T-helper 1 cell treated with Interleukin-12 subunit alpha and Interleukin-12 subunit beta and Interleukin-4 antibody, amounts not matched to agents 30 μg/mL and 1 μg/mL, for 36 hours (primary cell): ENCODE measurements around the gene F7.
A peak's percentile ranks its signal among the peaks of the same experiment; 100 is the strongest.

Experiments used
- H3K27ac Mint-ChIP-seq: one replicate; pipeline ENCODE4 v1.8.0; 2021; ENCODE audit warnings: mild to moderate bottlenecking, mixed read lengths
- H3K27me3 Mint-ChIP-seq: one replicate; pipeline ENCODE4 v1.8.0; 2021; ENCODE audit warnings: low read depth, mixed read lengths
- H3K36me3 Mint-ChIP-seq: one replicate; pipeline ENCODE4 v1.8.0; 2021; ENCODE audit warnings: low read depth, mixed read lengths
- H3K4me1 Mint-ChIP-seq: one replicate; pipeline ENCODE4 v1.8.0; 2021; ENCODE audit warnings: low read depth, mixed read lengths
- H3K4me3 Mint-ChIP-seq: one replicate; pipeline ENCODE4 v1.8.0; 2021; ENCODE audit warnings: mild to moderate bottlenecking, moderate library complexity, mixed read lengths
- H3K9me3 Mint-ChIP-seq: one replicate; pipeline ENCODE4 v1.8.0; 2021; ENCODE audit warnings: mixed read lengths

F7 gene

DNA sequence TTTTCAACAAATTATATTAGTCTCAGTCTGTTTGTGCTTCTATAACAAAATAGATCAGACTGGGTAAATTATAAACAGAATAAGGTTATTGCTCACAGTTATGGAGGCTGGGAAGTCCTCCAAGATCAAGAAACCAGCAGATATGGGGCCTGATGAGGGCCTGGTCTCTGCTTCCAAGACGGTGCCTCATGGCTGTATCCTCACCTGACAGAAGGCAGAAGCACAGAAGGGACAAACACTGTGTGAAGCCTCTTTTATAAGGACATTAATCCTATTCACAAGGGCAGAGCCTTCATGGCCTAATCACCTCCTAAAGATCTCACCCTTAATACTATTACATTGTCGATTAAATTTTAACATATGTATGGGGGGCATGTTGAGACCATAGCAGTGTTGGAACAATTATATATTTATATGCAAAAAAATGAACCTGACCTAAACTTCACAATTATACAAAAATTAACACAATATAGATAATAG is 29.7 kb downstream of the F7 start:
- Mint-ChIP-seq H3K27me3 (peaks cover 48% of the 10 kb centered on the region), H3K4me1 (no peaks in the 10 kb centered on the region), H3K27ac (no peak overlapping the region), H3K9me3 (peaks cover 3% of the 10 kb centered on the region), H3K4me3 (no peak overlapping the region), H3K36me3 (no peaks in the 10 kb centered on the region)

DNA sequence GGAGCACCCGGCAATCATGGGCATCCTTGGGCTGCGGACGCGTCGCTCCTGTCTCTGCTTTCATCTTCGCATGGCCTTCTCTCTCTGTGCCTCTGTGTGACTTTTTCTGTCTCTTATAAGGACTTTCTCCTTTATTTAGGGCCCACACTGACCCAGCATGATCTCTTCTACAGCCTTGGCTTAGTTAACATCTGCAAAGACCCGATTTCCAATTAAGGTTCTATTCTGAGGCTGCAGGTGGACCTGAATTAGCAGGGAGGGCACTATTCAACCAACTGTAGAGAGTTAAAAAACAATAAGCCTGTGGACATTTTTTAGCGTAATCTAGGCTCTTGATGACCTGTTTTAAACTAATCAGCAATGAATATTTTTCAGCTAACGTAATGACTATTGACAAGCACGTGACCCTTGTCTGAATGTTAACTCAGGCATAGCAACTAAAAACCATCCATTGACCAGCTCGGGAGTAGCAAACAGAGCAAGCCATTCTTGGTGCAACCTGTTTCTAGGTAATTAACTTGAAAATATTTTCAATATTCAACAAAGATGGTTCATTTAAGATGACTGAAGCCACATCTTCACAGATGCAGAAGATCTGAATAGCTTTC is 32.2 kb downstream of the F7 start:
- no peaks in the 10 kb centered on the region for H3K36me3 Mint-ChIP-seq
- no peak overlapping the region for H3K27ac Mint-ChIP-seq
- H3K9me3 Mint-ChIP-seq, result peaks cover 3% of the 10 kb centered on the region
- H3K27me3 Mint-ChIP-seq, result peaks cover 33% of the 10 kb centered on the region
- no peak overlapping the region for H3K4me3 Mint-ChIP-seq
- no peaks in the 10 kb centered on the region for H3K4me1 Mint-ChIP-seq

DNA sequence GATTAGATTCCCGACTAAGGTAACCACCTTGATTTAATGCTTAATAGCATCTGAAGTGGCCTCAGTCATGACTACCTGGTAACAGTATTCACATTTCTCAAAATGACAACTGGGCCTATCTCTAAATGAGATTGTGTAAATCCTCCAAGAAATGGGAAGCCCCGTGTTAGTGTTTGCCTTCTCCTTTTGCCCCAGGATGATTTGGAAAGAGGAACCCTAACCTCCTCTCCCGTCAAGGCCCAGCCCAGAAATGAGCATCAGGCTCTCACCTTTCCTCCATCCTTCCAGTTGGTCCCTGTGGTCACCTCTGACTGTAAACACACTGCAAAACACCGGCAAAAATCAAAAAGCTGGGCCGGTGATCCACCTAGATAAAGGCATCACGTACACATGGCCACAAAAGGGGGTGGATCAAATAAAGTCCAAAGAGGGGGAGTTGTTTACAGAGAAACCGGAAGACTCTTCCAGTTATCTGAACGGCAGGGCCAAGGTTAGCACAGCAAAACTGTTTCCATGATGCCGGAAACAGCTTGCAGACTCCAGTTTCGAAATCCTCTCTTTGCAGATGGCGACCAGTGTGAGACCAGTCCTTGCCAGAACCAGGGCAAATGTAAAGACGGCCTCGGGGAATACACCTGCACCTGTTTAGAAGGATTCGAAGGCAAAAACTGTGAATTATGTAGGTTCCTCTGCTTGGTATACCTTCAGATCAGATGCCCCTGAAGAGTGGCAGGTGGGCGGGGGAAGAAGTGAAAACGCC is 33.4 kb downstream of the F7 start:
- H3K4me1 Mint-ChIP-seq, result no peaks in the 10 kb centered on the region
- no peaks in the 10 kb centered on the region for H3K9me3 Mint-ChIP-seq
- no peaks in the 10 kb centered on the region for H3K36me3 Mint-ChIP-seq
- no peak overlapping the region for H3K4me3 Mint-ChIP-seq
- H3K27me3 Mint-ChIP-seq, result peaks cover 21% of the 10 kb centered on the region
- H3K27ac Mint-ChIP-seq, result no peak overlapping the region

DNA sequence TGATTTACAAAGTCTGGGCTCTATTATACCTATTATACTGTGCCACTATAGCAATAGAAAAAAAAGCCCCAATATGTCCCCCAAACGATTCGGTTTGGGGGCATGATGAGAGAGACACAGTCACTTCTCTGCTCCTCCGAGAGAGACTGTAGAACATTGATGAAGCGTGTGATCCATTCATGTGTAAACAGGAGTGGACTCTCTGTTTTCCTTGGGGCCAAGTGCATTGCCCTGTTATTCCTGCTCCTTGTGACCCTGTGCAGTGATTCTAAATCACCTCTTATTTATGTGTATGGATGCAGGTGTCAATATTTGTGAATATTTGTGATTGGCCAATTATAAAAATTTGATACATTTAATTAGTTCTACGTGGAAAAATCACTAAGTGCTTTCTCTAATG is 34.0 kb downstream of the F7 start:
- Mint-ChIP-seq H3K4me3 (no peak overlapping the region), H3K27me3 (peaks cover 16% of the 10 kb centered on the region), H3K4me1 (no peaks in the 10 kb centered on the region), H3K27ac (no peak overlapping the region), H3K36me3 (no peaks in the 10 kb centered on the region), H3K9me3 (no peaks in the 10 kb centered on the region)

DNA sequence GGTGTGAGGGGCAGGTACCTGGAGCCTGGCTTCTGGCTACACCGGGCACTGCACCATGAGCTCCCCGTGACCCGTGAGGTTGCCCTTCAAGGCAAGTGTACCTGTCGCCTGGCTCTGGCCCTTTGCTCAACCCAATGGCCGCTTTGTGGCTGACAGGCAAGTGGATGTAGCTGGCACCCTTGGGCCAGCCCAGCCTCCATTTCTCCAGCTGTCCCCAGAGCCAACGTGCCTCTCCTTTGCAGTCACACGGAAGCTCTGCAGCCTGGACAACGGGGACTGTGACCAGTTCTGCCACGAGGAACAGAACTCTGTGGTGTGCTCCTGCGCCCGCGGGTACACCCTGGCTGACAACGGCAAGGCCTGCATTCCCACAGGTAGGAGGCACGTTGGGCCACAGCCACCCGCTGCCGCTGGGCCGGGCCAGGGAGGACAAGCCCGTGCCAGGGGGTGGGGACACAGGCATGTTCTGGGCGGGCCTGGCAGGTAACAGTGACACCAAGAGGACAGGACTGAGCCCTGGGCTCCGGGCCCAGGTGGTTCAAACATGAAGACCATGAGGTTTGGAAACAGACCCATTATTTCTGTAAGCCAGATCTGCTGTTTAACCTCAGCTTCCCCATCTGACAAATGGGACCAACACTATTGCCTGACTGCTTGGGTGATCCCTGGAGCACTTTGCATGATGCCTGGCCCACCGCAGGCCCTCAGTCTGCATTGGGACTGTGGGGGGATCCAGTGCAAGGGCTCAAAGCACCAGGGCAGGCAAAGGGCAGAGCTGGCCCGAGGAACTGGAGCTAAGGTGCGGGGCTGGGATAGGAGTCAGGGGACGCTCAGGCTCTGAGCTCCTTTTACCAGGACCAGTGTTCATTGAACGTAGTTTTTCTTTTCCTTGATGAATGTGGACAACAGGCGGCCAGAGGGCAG is 35.3 kb downstream of the F7 start:
- Mint-ChIP-seq H3K4me1 (no peaks in the 10 kb centered on the region), H3K9me3 (no peaks in the 10 kb centered on the region), H3K4me3 (no peak overlapping the region), H3K27ac (no peak overlapping the region), H3K27me3 (peaks cover 12% of the 10 kb centered on the region), H3K36me3 (no peaks in the 10 kb centered on the region)

DNA sequence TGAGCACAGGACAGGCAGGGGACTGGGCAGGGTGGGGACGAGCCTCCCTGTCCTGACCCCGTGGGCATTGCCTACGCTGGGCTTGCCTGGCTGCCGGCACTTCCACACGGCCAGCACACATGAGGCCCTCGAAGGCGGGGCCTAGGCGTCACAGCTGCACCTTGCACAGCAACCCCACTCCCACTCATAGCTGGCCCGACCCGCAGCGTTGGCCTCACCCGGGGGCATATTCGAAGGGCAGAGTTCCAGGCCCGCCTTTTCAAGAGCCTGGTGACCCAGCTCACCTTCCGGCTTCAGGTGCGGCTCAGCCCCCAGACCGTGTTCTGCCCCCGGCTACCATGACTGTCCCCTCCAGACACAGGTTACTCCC is 36.0 kb downstream of the F7 start:
- Mint-ChIP-seq H3K4me3 (no peak overlapping the region), H3K27ac (no peak overlapping the region), H3K4me1 (no peaks in the 10 kb centered on the region), H3K9me3 (no peaks in the 10 kb centered on the region), H3K36me3 (no peaks in the 10 kb centered on the region), H3K27me3 (peaks cover 11% of the 10 kb centered on the region)

DNA sequence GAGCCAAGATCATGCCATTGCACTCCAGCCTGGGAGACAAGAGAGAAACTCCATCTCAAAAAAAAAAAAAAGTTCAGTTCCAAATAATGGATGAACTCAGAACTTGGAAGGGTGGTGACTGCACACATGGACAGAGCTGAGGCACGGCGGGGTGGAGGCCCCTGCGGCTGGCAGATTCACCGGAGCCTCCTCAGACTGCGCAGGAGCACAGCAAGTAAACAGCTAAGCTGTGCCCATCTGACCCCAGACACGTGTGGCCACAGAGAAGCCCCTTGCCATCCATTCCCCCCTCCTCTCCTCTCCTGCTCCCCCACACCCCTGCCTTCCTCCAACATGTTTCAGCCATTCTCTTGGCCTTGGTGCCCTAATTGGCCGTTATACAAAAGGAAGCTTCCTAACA is 37.3 kb downstream of the F7 start:
- Mint-ChIP-seq H3K4me3 (no peak overlapping the region), H3K9me3 (no peaks in the 10 kb centered on the region), H3K27ac (no peak overlapping the region), H3K27me3 (peaks cover 10% of the 10 kb centered on the region), H3K36me3 (no peaks in the 10 kb centered on the region), H3K4me1 (no peaks in the 10 kb centered on the region)

DNA sequence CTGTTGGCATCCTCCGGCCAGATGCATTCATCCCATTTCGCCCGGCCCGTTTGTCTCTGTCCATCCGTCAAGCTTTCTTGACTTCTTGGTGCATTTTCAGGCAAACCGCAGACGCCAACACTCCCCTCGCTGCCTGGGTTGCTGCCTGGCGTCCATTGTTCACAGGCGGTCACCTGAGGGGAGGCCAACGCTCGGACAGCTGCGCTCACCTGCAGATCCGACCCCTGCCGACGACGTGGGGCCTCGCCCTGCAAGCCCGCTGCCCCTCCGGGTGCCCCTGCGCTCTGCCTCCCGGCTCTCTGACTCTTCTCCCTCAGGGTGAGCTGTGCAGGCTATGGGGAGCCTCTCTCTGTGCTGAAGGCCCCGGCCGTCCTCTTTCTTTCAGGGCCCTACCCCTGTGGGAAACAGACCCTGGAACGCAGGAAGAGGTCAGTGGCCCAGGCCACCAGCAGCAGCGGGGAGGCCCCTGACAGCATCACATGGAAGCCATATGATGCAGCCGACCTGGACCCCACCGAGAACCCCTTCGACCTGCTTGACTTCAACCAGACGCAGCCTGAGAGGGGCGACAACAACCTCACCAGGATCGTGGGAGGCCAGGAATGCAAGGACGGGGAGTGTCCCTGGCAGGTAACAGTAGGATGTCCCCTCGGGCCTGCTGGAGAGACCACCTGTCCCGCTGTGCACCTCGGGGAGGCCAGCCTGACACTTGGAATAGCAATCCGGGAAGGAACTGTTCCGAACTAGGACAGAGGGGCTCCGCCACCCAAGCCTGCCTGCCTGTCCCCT is 38.1 kb downstream of the F7 start:
- H3K27me3 Mint-ChIP-seq, result peaks cover 9% of the 10 kb centered on the region
- H3K36me3 Mint-ChIP-seq, result no peaks in the 10 kb centered on the region
- H3K4me1 Mint-ChIP-seq, result no peaks in the 10 kb centered on the region
- no peaks in the 10 kb centered on the region for H3K9me3 Mint-ChIP-seq
- H3K27ac Mint-ChIP-seq, result no peak overlapping the region
- no peak overlapping the region for H3K4me3 Mint-ChIP-seq

DNA sequence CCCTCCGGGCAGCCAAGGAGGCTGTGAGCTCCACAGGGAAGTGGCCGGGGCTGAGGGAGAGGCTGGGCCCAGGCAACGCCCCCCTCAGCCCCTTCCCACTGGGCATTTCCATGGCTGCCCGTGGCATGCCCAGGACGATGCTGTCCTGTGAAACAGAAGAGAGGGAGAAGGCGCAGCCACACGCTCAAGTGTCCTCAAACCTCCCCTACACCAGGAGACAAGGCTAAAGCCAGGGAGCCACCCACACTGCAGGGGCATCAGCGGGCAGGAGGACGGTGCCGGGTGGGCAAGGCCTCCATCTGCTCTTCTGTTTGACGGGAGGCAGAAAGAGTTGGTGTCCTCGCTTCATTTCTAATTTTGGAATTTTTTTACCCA is 38.7 kb downstream of the F7 start:
- Mint-ChIP-seq H3K4me3 (no peak overlapping the region), H3K36me3 (no peaks in the 10 kb centered on the region), H3K27me3 (peaks cover 6% of the 10 kb centered on the region), H3K27ac (no peak overlapping the region), H3K4me1 (no peaks in the 10 kb centered on the region), H3K9me3 (no peaks in the 10 kb centered on the region)

DNA sequence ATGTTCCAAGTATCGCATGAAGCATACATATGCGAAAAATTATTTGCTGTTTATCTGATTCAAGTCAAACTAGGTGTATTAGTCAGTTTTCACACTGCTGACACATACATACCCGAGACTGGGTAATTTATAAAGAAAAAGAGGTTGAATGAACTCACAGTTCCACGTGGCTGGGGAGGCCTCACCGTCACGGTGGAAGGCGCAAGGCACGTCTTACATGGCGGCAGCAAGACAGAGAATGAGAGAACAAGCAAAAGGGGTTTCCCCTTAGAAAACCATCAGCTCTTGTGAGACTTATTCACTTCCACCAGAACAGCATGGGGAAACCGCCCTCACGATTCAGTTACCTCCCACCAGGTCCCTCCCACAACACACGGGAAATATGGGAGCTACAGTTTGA is 39.9 kb downstream of the F7 start:
- H3K27me3 Mint-ChIP-seq, result peaks cover 6% of the 10 kb centered on the region
- no peaks in the 10 kb centered on the region for H3K9me3 Mint-ChIP-seq
- H3K4me3 Mint-ChIP-seq, result no peak overlapping the region
- H3K36me3 Mint-ChIP-seq, result no peaks in the 10 kb centered on the region
- H3K4me1 Mint-ChIP-seq, result no peaks in the 10 kb centered on the region
- H3K27ac Mint-ChIP-seq, result no peak overlapping the region

DNA sequence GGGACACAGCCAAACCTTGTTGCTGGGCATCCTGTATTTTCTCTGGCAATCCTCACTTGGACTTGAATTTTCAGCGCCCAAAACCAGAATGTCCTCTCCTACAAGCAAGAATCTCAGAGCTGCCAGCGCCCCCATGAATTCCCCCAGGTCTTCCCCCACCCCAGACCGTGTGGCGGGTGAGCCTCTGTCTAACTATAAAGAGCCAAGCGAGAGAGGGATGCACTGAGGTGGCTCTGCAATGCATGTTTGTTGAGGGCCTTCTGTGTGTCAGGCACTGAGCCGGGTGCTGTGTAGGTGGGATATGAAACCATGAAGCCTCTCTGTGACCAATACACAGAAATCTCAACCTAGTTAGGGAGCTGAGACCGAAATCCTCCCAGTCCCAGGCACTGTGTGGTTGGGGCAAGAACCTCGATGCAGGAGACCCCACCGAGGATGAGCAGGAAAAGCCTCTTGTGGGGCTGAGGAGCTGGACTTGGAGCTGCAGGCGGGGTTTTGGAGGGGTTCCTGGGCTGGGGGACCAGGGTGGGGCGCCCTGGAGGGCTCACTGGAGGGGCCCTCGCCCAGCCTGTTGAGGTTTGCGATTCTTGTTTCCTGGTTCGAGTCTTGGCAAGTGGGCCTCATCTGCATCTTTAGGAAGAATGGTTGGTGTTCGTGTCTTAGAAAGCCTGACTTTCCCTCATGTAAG is 40.5 kb downstream of the F7 start:
- no peak overlapping the region for H3K27ac Mint-ChIP-seq
- H3K27me3 Mint-ChIP-seq, result peaks cover 10% of the 10 kb centered on the region
- no peaks in the 10 kb centered on the region for H3K36me3 Mint-ChIP-seq
- no peaks in the 10 kb centered on the region for H3K4me1 Mint-ChIP-seq
- no peaks in the 10 kb centered on the region for H3K9me3 Mint-ChIP-seq
- H3K4me3 Mint-ChIP-seq, result no peak overlapping the region

DNA sequence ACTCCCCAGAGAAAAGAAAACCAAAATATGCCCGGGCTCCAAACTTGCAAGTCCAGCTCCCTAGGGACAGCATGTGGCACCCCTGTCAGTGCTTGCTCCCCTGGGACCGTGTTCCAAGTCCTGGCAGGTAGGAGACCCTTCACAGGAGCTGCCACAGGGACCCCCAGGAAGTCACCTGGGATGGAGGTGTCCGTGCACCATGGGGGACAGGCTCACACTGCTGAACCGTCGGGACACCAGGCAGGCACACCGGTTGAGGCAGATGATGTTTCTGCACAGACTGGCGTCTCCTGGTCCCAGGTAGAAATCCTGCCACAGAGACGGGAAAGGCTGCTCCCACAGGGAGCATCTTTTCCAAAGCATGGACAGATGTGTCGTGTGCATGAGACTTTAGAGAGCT is 41.2 kb downstream of the F7 start:
- H3K4me3 Mint-ChIP-seq, result no peak overlapping the region
- H3K9me3 Mint-ChIP-seq, result no peaks in the 10 kb centered on the region
- peaks cover 17% of the 10 kb centered on the region for H3K27me3 Mint-ChIP-seq
- peak overlapping the region; percentile 34 for H3K27ac Mint-ChIP-seq
- H3K4me1 Mint-ChIP-seq, result no peaks in the 10 kb centered on the region
- H3K36me3 Mint-ChIP-seq, result no peaks in the 10 kb centered on the region

DNA sequence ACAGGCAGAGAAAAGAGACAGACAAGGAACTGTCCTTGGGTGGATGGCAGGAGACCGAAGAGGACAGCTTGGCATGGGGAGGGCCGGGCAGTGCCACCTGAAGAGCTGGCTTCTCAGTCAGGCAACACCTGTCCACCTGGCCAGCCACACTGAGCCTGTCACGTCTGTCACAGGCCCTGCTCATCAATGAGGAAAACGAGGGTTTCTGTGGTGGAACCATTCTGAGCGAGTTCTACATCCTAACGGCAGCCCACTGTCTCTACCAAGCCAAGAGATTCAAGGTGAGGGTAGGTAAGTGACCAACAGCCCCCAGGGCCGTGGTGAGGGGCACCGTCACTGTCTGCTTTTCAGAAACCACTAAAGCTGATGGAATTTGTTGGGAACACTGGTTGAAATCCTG is 41.6 kb downstream of the F7 start:
- Mint-ChIP-seq H3K27me3 (peaks cover 21% of the 10 kb centered on the region), H3K4me3 (no peak overlapping the region), H3K36me3 (no peaks in the 10 kb centered on the region), H3K4me1 (peaks cover 1% of the 10 kb centered on the region), H3K9me3 (no peaks in the 10 kb centered on the region), H3K27ac (peak overlapping the region; percentile 34)

DNA sequence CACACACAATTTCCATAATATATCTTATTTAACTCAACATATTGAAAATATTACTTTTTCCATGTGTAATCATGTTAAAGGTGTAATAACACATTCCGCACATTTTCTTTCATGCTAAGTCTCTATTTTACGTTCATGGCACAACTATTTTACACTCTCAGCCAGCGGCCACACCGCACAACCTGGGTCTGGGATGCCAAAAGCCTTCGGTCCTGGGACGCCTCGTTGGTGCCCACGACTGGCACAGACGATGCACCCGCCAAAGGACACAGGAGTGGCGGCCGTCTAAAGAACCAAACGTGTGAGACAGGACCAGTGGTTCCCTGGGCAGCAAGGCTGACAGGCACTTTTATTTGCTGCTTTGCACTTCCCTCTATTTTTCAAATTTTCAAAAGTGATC is 42.8 kb downstream of the F7 start:
- Mint-ChIP-seq H3K36me3 (peaks cover 4% of the 10 kb centered on the region), H3K27ac (no peak overlapping the region), H3K27me3 (peaks cover 28% of the 10 kb centered on the region), H3K4me3 (no peak overlapping the region), H3K4me1 (peaks cover 8% of the 10 kb centered on the region), H3K9me3 (no peaks in the 10 kb centered on the region)
